Endothelial cell of umbilical vein (primary cell): ENCODE data around the gene ZBTB20. TPM values are rescaled to one million over a fixed set of nuclear protein-coding genes. Genes with fewer than 3 reads are reported as not detected.

Source experiments
- BruUV-seq: library from RNA; stranded (reverse); fragments of 400-500 nt; replicated peaks from 2 replicates; lab custom pipeline; 2021; lab: Mats Ljungman, UMichigan
- CTCF ChIA-PET: fragments of 300-600, 350-600 bp; sonication (Branson Sonifier 250); formaldehyde crosslinking; loops from one replicate; lab custom pipeline; 2021; ENCODE audit warnings: antibody characterized with exemption, inconsistent platforms; lab: Charles Lee
- POLR2A ChIA-PET: fragments of 300-600, 350-600 bp; sonication (Branson Sonifier 250); formaldehyde crosslinking; loops from one replicate; lab custom pipeline; 2021; ENCODE audit warnings: antibody characterized with exemption, inconsistent platforms; lab: Charles Lee
- DNase-seq: peaks from one replicate; pipeline ENCODE4 v3.0.0-alpha.2; 2011; ENCODE audit warnings: low read depth, low spot score
- FAIRE-seq: peaks from 2 replicates; lab custom pipeline; 2011; peaks lifted over from hg19 to GRCh38; lab: Jason Lieb, UNC
- H2AFZ ChIP-seq: 2 replicates; pipeline ENCODE4 v1.6.0; 2012; ENCODE audit warnings: low read depth, low read length, control low read depth, inconsistent platforms
- H3K27ac ChIP-seq: 2 replicates; pipeline ENCODE4 v1.5.1; 2011; ENCODE audit warnings: low read depth, mild to moderate bottlenecking, control low read depth, low read length, moderate library complexity; ENCODE audit not compliant: insufficient read depth
- H3K27me3 ChIP-seq, 2 experiments: 2 replicates each; pipeline versions ENCODE4 v1.6.0 to v1.6.1; 2011; ENCODE audit warnings: low read length in 2 of 2, mixed read lengths in 1 of 2; ENCODE audit not compliant: control insufficient read depth in 2 of 2, insufficient read depth in 2 of 2
- H3K36me3 ChIP-seq, 2 experiments: 2 replicates in 1 of 2; 3 replicates in 1 of 2; pipeline ENCODE4 v1.5.1; 2011; ENCODE audit warnings: low read length in 2 of 2, mild to moderate bottlenecking in 1 of 2, moderate library complexity in 1 of 2; ENCODE audit not compliant: control insufficient read depth in 2 of 2, insufficient read depth in 2 of 2; ENCODE audit errors: extremely low read depth in 1 of 2
- H3K4me1 ChIP-seq: 3 replicates; pipeline ENCODE4 v1.5.1; 2011; ENCODE audit warnings: mild to moderate bottlenecking, low read length; ENCODE audit not compliant: control insufficient read depth, insufficient read depth; ENCODE audit errors: extremely low read depth
- H3K4me2 ChIP-seq: 2 replicates; pipeline ENCODE4 v1.6.1; 2011; ENCODE audit warnings: low read length, control low read depth, mixed read lengths; ENCODE audit not compliant: insufficient read depth
- H3K4me3 ChIP-seq, 3 experiments: fragments of 200-600 bp in 1 of 3; sonication (generic), shearing (Covaris generic) in 1 of 3; replicated peaks in 1 of 3; 2 replicates each; pipeline ENCODE4 v1.5.1; 2011 to 2016; ENCODE audit warnings: control low read depth in 3 of 3, low read length in 3 of 3, mild to moderate bottlenecking in 2 of 3, inconsistent platforms in 1 of 3, low read depth in 1 of 3, moderate library complexity in 1 of 3; ENCODE audit not compliant: insufficient read depth in 1 of 3
- H3K79me2 ChIP-seq: 2 replicates; pipeline ENCODE4 v1.6.0; 2012; ENCODE audit warnings: low read length, inconsistent platforms; ENCODE audit not compliant: control insufficient read depth, insufficient read depth
- H3K9ac ChIP-seq: replicated peaks from 2 replicates; pipeline ENCODE3; 2011; ENCODE audit warnings: low read length, control low read depth; ENCODE audit not compliant: insufficient read depth; ENCODE audit errors: extremely low read depth
- H3K9me1 ChIP-seq: replicated peaks from 3 replicates; pipeline ENCODE4 v1.6.0; 2011; ENCODE audit warnings: mild to moderate bottlenecking, low read length; ENCODE audit not compliant: control insufficient read depth, insufficient read depth; ENCODE audit errors: extremely low read depth
- H3K9me3 ChIP-seq: replicated peaks from 2 replicates; pipeline ENCODE4 v1.5.1; 2012; ENCODE audit warnings: low read length, inconsistent platforms; ENCODE audit not compliant: control insufficient read depth, insufficient read depth
- H4K20me1 ChIP-seq: replicated peaks from 2 replicates; pipeline ENCODE3; 2011; ENCODE audit warnings: mild to moderate bottlenecking, low read length; ENCODE audit not compliant: control insufficient read depth, insufficient read depth; ENCODE audit errors: extremely low read depth
- EZH2 ChIP-seq: IDR thresholded peaks from 2 replicates; pipeline ENCODE4 v1.6.1; 2012; ENCODE audit warnings: borderline replicate concordance, low read depth, mild to moderate bottlenecking, moderate library complexity, low read length, inconsistent platforms; ENCODE audit not compliant: severe bottlenecking
- FOS ChIP-seq: IDR thresholded peaks from 2 replicates; pipeline ENCODE4 v1.6.1; 2011; ENCODE audit warnings: mild to moderate bottlenecking, low read length, moderate library complexity, borderline replicate concordance; ENCODE audit not compliant: insufficient read depth
- GATA2 ChIP-seq: IDR thresholded peaks from 2 replicates; pipeline ENCODE4 v1.7.0; 2011; ENCODE audit warnings: low read depth, mild to moderate bottlenecking, moderate library complexity, mixed read lengths, low read length; ENCODE audit not compliant: insufficient read length, insufficient read depth
- JUN ChIP-seq: IDR thresholded peaks from 2 replicates; pipeline ENCODE4 v1.6.1; 2011; ENCODE audit warnings: borderline replicate concordance, low read depth; ENCODE audit not compliant: insufficient read length, insufficient read depth
- MYC ChIP-seq: IDR thresholded peaks from one replicate; pipeline ENCODE4 v1.6.1; 2011; ENCODE audit warnings: mild to moderate bottlenecking, low read depth, low read length
- POLR2A ChIP-seq: IDR thresholded peaks from 2 replicates; pipeline ENCODE4 v1.6.1; 2012; ENCODE audit warnings: low read depth, mild to moderate bottlenecking, control low read depth, low read length
- POLR2AphosphoS5 ChIP-seq: IDR thresholded peaks from 2 replicates; pipeline ENCODE4 v1.6.1; 2012; ENCODE audit warnings: low read depth, mild to moderate bottlenecking, control low read depth, low read length, moderate library complexity; ENCODE audit not compliant: insufficient read depth
- dilution Hi-C: fragments of 300-500 bp; cut with MboI; formaldehyde crosslinking; loops from one replicate; pipeline ENCODE4 v1.15.0; 2019; ENCODE audit warnings: low sequenced_read_pairs; ENCODE audit not compliant: extremely low pct_ligation_motif_present
- intact Hi-C: fragments of 100-400 bp; cut with micrococcal nuclease; formaldehyde crosslinking; loops from one replicate; pipeline ENCODE4 v1.10.0; 2022
- polyA plus RNA-seq, 4 experiments: library from polyadenylated mRNA; depleted of rRNA in 3 of 4; stranded (reverse) in 3 of 4; unstranded in 1 of 4; fragments of >200 nt; gene quantifications; 2 replicates each; pipeline versions ENCODE4 v1.2.1 to v1.2.3, GENCODE V29; 2011 to 2012; ENCODE audit warnings: missing spikeins in 1 of 4
- total RNA-seq: library from RNA; stranded (reverse); gene quantifications from 2 replicates; pipeline ENCODE4 v1.2.3, GENCODE V29; 2021
- TF ChIP-seq, protein P1 (sequence below): IDR thresholded peaks from 2 replicates; pipeline ENCODE4 v1.6.1; 2011; ENCODE audit not compliant: insufficient read depth, insufficient read length
- TF ChIP-seq, protein P2 (sequence below), 2 donors: IDR thresholded peaks; 1 replicate in 1 of 2; 2 replicates in 1 of 2; pipeline ENCODE4 v1.5.1; 2011; ENCODE audit warnings: low read length in 2 of 2, mild to moderate bottlenecking in 2 of 2, moderate library complexity in 2 of 2, control low read depth in 1 of 2, inconsistent platforms in 1 of 2, low read depth in 1 of 2; ENCODE audit not compliant: insufficient read depth in 1 of 2; ENCODE audit errors: extremely low read depth in 1 of 2

ZBTB20 gene
- total and polyA plus RNA-seq, 2 donors (not counting 3 experiments of a cell fraction or from before 2014, with no cell fraction given) = 2.1 to 20.5 TPM

DNA sequence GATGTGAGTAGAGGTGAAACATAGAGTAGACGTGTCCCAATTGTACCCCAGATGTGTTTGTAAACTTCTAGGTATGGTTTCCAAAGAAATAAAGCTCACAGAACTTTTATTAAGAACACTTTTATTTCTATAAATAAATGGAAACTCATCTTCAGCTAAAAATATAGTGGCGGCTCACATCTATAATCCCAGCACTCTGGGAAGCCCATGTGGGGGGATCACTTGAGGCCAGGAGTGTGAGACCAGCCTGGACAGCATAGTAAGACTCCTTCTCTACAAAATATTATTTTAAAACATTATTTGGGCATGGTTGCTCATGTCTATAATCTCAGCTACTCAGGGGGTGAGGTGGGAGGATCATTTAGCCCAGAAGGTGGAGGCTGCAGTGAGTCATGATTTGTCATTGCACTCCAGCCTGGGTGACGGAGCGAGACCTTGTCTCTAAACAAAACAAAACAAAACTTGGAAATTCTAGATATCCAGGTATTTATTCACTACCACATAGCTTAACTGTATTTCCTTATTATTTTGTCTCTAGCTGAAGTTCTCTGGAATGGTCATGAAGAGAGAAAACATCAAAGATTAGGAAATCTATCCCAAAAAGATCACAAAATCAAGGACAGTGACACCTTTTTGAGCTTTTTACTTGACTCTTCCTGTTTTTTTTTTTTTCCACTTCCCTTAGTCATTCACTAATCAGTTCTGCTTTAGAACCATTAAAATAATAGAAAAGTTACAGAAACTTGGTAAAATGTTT lies 595.1 kb downstream of the ZBTB20 start:
- H3K9ac ChIP-seq = no peak overlapping the region
- BruUV-seq = no TSS peak
- H3K4me1 ChIP-seq = peaks cover 21% of the 10 kb centered on the region
- DNase-seq (peak; percentile 46), FAIRE-seq (peak; percentile 67)
- ChIA-PET POLR2A (no interaction called here), CTCF (interaction anchor here (0.6 to 2.6 kb wide), 11 partner anchors 8 to 261 kb away, joined by 3 to 12 read pairs (median 3); no protein-coding TSS in a partner anchor)
- H3K36me3 ChIP-seq = no peaks in the 10 kb centered on the region
- no peaks in the 10 kb centered on the region for H3K9me3 ChIP-seq
- no peaks in the 10 kb centered on the region for H3K27me3 ChIP-seq
- dilution Hi-C loops = no loop called here
- no peak overlapping the region for H3K4me3 ChIP-seq
- TF ChIP-seq JUN = peak; percentile 58
- no peak for TF ChIP-seq POLR2AphosphoS5
- no peak for TF ChIP-seq GATA2
- no peak for TF ChIP-seq MYC
- TF ChIP-seq POLR2A = no peak
- peak; percentile 92 for TF ChIP-seq FOS
- intact Hi-C loops = loop anchor here (1.0 to 5.0 kb wide), 2 partner anchors 14 to 70 kb away; no protein-coding TSS in a partner anchor
- no peaks in the 10 kb centered on the region for H3K79me2 ChIP-seq
- no peaks in the 10 kb centered on the region for H4K20me1 ChIP-seq
- H3K27ac ChIP-seq = peak overlapping the region; percentile 33
- no peak overlapping the region for H2AFZ ChIP-seq
- no peaks in the 10 kb centered on the region for H3K9me1 ChIP-seq
- peak overlapping the region; percentile 43 for H3K4me2 ChIP-seq

DNA sequence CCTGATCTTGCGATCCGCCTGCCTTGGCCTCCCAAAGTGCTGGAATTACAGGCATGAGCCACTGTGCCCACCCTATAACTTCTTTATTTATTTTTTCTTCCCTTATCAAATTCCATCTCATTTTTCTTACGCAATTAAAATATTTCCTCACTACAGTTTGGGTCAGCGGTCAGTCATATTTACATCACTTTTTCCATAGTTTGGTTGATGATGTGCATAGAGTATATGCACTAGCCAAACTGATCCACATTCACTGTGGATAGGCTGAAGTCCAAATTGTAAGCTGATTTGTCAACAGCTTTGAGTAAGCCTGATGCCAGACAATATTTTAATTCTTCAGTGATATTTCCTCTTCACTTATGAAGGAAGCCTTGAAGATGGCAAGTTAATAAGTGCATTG lies 596.9 kb downstream of the ZBTB20 start:
- no TSS peak for BruUV-seq
- Histone ChIP-seq H3K9me3 (no peaks in the 10 kb centered on the region), H3K4me1 (peaks cover 21% of the 10 kb centered on the region), H4K20me1 (no peaks in the 10 kb centered on the region), H3K9ac (no peak overlapping the region), H3K4me2 (no peak overlapping the region), H2AFZ (no peak overlapping the region), H3K79me2 (no peaks in the 10 kb centered on the region), H3K4me3 (no peak overlapping the region), H3K9me1 (no peaks in the 10 kb centered on the region), H3K27me3 (no peaks in the 10 kb centered on the region), H3K27ac (no peak overlapping the region), H3K36me3 (no peaks in the 10 kb centered on the region)
- FAIRE-seq (no peak), DNase-seq (no peak)
- TF ChIP-seq, protein P1, sequence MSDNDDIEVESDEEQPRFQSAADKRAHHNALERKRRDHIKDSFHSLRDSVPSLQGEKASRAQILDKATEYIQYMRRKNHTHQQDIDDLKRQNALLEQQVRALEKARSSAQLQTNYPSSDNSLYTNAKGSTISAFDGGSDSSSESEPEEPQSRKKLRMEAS = no peak
- TF ChIP-seq GATA2 = no peak
- no peak for TF ChIP-seq POLR2A
- no peak for TF ChIP-seq JUN
- no peak for TF ChIP-seq POLR2AphosphoS5
- TF ChIP-seq MYC = no peak
- no peak for TF ChIP-seq EZH2
- TF ChIP-seq, protein P2, sequence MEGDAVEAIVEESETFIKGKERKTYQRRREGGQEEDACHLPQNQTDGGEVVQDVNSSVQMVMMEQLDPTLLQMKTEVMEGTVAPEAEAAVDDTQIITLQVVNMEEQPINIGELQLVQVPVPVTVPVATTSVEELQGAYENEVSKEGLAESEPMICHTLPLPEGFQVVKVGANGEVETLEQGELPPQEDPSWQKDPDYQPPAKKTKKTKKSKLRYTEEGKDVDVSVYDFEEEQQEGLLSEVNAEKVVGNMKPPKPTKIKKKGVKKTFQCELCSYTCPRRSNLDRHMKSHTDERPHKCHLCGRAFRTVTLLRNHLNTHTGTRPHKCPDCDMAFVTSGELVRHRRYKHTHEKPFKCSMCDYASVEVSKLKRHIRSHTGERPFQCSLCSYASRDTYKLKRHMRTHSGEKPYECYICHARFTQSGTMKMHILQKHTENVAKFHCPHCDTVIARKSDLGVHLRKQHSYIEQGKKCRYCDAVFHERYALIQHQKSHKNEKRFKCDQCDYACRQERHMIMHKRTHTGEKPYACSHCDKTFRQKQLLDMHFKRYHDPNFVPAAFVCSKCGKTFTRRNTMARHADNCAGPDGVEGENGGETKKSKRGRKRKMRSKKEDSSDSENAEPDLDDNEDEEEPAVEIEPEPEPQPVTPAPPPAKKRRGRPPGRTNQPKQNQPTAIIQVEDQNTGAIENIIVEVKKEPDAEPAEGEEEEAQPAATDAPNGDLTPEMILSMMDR (IDR thresholded peaks at IDR 0.05; ENCODE audit: extremely low read depth in 1 of 2, insufficient read depth in 1 of 2, low read depth in 1 of 2, low read length in 2 of 2) = no peak
- no peak for TF ChIP-seq FOS
- dilution Hi-C loops (no loop called here), intact Hi-C loops (loop anchor here (5.0 kb wide), 1 partner anchor 72 kb away; no protein-coding TSS in a partner anchor)
- POLR2A ChIA-PET = no interaction called here
- CTCF ChIA-PET = interaction anchor here (1.4 kb wide), 1 partner anchor 12 kb away, joined by 3 read pairs; no protein-coding TSS in a partner anchor
